Upper lobe of left lung (tissue), 6 donors: Measurements from ENCODE around the gene GPATCH1. TPM values are rescaled to one million over a fixed set of nuclear protein-coding genes. Genes with fewer than 3 reads are reported as not detected.
"Not testable (repeated sequence)": the region's sequence is repeated elsewhere in the genome, so short reads cannot be mapped to it uniquely, and the experiment has no call there.

Experiments used
- ATAC-seq, 2 donors: fragments of 200-7000 bp; cut with Tn5 transposase; one replicate each; pipeline ENCODE4 v1.9.1; 2022; ENCODE audit warnings: mild to moderate bottlenecking in 2 of 2, moderate library complexity in 2 of 2; ENCODE audit not compliant: low FRiP score in 2 of 2
- DNase-seq, 2 donors: peaks; one replicate each; pipeline ENCODE4 v3.0.0-alpha.2; 2019 to 2020
- H3K27ac ChIP-seq, 4 donors: fragments of 200-600 bp; sonication (generic); one replicate each; pipeline ENCODE4 v1.5.1; 2016 to 2019
- H3K27me3 ChIP-seq, 4 donors: fragments of 200-600 bp; sonication (generic); one replicate each; pipeline ENCODE4 v1.5.1; 2017 to 2019
- H3K36me3 ChIP-seq, 4 donors: fragments of 200-600 bp; sonication (generic); one replicate each; pipeline ENCODE4 v1.5.1; 2016 to 2019
- H3K4me1 ChIP-seq, 4 donors: fragments of 200-600 bp; sonication (generic); one replicate each; pipeline ENCODE4 v1.5.1; 2018 to 2019
- H3K4me3 ChIP-seq, 4 donors: fragments of 200-600 bp; sonication (generic); one replicate each; pipeline ENCODE4 v1.5.1; 2017 to 2019; ENCODE audit warnings: mild to moderate bottlenecking in 2 of 4, moderate library complexity in 1 of 4
- H3K9me3 ChIP-seq, 4 donors: fragments of 200-600 bp; sonication (generic); one replicate each; pipeline ENCODE4 v1.5.1; 2018 to 2019
- CTCF ChIP-seq, 6 experiments: fragments of 450-650 bp in 4 of 6; fragments of 200-600 bp in 2 of 6; sonication (generic) in 2 of 6; IDR thresholded peaks; one replicate each; pipeline ENCODE4 v1.5.1; 2016 to 2019; ENCODE audit warnings: antibody characterized with exemption in 6 of 6
- EP300 ChIP-seq, 4 donors: sonication (generic); formaldehyde crosslinking; IDR thresholded peaks; one replicate each; pipeline ENCODE4 v1.5.1; 2017; ENCODE audit warnings: antibody characterized with exemption in 4 of 4, control low read depth in 2 of 4
- POLR2A ChIP-seq, 4 donors: fragments of 450-650 bp; IDR thresholded peaks; one replicate each; pipeline ENCODE4 v1.5.1; 2016 to 2017; ENCODE audit warnings: antibody characterized with exemption in 4 of 4, mild to moderate bottlenecking in 2 of 4
- POLR2AphosphoS5 ChIP-seq, 2 donors: sonication (generic); formaldehyde crosslinking; IDR thresholded peaks; one replicate each; pipeline ENCODE4 v1.5.1; 2017; ENCODE audit warnings: antibody characterized with exemption in 2 of 2
- WGBS, 2 donors: methylation state at CpG; one replicate each; pipeline ENCODE4 v1.1.5; 2017 to 2018; 5-methylcytosine and 5-hydroxymethylcytosine counted together
- total RNA-seq, 6 donors: library from RNA; depleted of rRNA in 4 of 6; stranded (reverse); fragments of >200 nt in 4 of 6; gene quantifications; one replicate each; pipeline versions ENCODE4 v1.1.0 to v1.2.1, GENCODE V29; 2016 to 2021
- donor health status: DM: no; HTN: no; CAD: no; lungs with moderate emphysema.
- donor health status: DM: no; HTN: yes; CAD: no; lungs with severe emphysema.

The GPATCH1 gene
- total RNA-seq, 6 donors from 2014 or later = 4.7 to 11.5 (median 6.8) TPM

DNA sequence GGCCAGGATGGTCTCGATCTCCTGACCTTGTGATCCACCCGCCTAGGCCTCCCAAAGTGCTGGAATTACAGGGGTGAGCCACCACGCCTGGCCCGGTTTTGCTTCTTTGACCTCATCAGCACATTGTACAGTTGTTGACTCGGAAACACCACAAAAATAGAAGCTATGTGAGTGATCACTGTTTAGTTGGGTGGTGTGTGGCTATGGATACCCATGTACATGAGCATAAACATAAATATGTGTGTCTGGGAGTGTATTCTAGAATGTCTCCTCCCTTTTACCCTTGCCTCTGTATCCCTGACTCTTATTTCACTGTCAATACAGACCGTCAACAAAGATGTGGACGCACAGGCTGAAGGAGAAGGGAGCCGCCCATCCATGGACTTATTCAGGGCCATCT is 36.5 kb downstream of the GPATCH1 start:
- ATAC-seq (no peak), DNase-seq (no peak)
- TF ChIP-seq POLR2A (IDR thresholded peaks at IDR 0.05) (no peak), EP300 (IDR thresholded peaks at IDR 0.05) (no peak), CTCF (IDR thresholded peaks at IDR 0.05) (no peak), POLR2AphosphoS5 (IDR thresholded peaks at IDR 0.05) (no peak)
- Histone ChIP-seq H3K27ac (no peak overlapping the region), H3K27me3 (no peaks in the 10 kb centered on the region), H3K4me1 (no peaks in the 10 kb centered on the region), H3K4me3 (no peak overlapping the region), H3K9me3 (no peaks in the 10 kb centered on the region), H3K36me3 (peaks cover 6 to 77% (median 55%) of the 10 kb centered on the region in 4 donors)
- 95 to 99% methylated on average over 7 to 8 of the region's 8 CpGs for WGBS, 2 donors

GRCh38 chr19:33118643-33119042 is 37.7 kb downstream of the GPATCH1 start:
- Histone ChIP-seq H3K9me3 (no peaks in the 10 kb centered on the region), H3K4me3 (no peak overlapping the region), H3K27ac (no peak overlapping the region), H3K27me3 (no peaks in the 10 kb centered on the region), H3K36me3 (peaks cover 6 to 73% (median 48%) of the 10 kb centered on the region in 4 donors), H3K4me1 (no peaks in the 10 kb centered on the region)
- DNase-seq = no peak
- ATAC-seq = peak in 1 of 2 donors; percentile 30
- TF ChIP-seq EP300 (IDR thresholded peaks at IDR 0.05) = no peak
- no peak for TF ChIP-seq CTCF (IDR thresholded peaks at IDR 0.05)
- TF ChIP-seq POLR2A (IDR thresholded peaks at IDR 0.05) = no peak
- TF ChIP-seq POLR2AphosphoS5 (IDR thresholded peaks at IDR 0.05) = no peak
- WGBS, 2 donors = 97 to 98% methylated on average over 10 of the region's 10 CpGs

DNA sequence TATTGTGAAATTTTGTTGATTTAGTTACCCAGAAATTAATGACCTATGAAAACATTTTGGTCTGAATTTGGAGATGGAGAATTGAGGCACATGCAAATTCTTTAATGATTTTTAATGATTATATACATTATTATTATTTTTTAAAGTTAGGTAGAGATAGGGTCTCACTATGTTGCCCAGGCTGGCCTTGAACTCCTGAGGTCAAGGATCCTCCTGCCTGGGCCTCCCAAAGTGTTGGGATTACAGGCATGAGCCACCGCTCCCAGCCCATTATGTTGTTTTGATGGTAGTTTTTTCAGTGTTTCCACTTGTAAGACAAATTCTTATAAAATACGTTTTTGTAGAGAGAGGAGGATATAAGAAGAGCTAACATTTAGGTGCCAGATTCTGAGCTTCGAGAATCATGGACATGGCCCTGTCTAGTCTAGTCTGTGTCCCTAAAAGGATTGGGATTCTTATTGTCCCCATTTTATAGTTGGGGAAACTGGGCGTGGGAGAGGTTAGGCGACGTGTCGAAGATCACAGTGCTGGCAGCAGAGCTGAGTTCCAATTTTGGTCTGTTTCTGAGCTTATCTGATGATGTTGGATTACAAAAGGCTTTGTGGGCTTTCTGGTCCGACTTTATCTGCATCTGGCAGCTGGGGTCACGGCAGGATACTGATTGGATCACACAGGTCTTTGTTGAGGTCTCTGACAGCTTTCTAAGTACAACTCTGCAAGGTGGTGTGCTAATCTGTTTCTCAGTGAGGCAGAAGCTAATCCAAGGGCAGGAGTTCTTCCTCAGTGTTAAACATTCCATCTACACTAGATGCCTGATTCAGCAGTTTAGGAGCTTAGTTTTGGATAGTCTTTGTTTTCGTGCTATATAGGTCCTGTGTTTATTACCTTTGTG is 43.5 kb downstream of the GPATCH1 start:
- no peak for ATAC-seq
- H3K36me3 ChIP-seq = peaks cover 0 to 66% (median 37%) of the 10 kb centered on the region in 4 donors
- peaks cover 0 to 3% (median 0%) of the 10 kb centered on the region in 4 donors for H3K4me1 ChIP-seq
- H3K4me3 ChIP-seq = no peak overlapping the region
- WGBS, 2 donors = 72 to 78% methylated on average over 10 of the region's 10 CpGs
- no peak for DNase-seq
- H3K27ac ChIP-seq = no peak overlapping the region
- H3K27me3 ChIP-seq = no peaks in the 10 kb centered on the region
- TF ChIP-seq CTCF (IDR thresholded peaks at IDR 0.05) (no peak), EP300 (IDR thresholded peaks at IDR 0.05) (no peak), POLR2A (IDR thresholded peaks at IDR 0.05) (no peak), POLR2AphosphoS5 (IDR thresholded peaks at IDR 0.05) (no peak)
- H3K9me3 ChIP-seq = no peaks in the 10 kb centered on the region

- Histone ChIP-seq H3K27me3 (no peaks in the 10 kb centered on the region), H3K4me1 (peaks cover 0 to 3% (median 0%) of the 10 kb centered on the region in 4 donors), H3K4me3 (no peak overlapping the region), H3K9me3 (no peaks in the 10 kb centered on the region), H3K36me3 (peaks cover 5 to 79% (median 49%) of the 10 kb centered on the region in 4 donors), H3K27ac (no peak overlapping the region)
- 40 to 43% methylated on average over 12 of the region's 12 CpGs for WGBS, 2 donors
- TF ChIP-seq POLR2A (IDR thresholded peaks at IDR 0.05) = no peak
- TF ChIP-seq CTCF (IDR thresholded peaks at IDR 0.05) = peak; percentile 55 to 79 (median 70)
- no peak for TF ChIP-seq POLR2AphosphoS5 (IDR thresholded peaks at IDR 0.05)
- no peak for TF ChIP-seq EP300 (IDR thresholded peaks at IDR 0.05)
- ATAC-seq (peak in 1 of 2 donors; percentile 89), DNase-seq (peak in 1 of 2 donors; percentile 56)
Observed at GRCh38 chr19:33125929-33126388, 45.0 kb downstream of the GPATCH1 start.

DNA sequence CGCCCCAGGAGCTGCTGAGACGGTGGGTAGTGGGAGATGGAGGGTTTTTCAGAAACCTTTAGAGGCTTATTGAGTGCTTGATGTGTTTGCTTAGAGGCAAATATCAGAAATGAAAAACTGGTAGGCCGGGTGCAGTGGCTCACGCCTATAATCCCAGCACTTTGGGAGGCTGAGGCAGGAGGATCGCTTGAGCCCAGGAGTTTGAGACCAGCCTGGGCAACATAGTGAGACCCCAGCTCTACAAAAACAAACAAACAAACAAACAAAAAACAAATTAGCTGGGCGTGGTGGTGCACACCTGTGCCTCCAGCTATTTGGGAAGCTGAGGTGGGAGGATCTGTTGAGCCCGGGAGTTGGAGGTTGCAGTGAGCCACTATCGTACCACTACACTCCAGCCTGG is 45.7 kb downstream of the GPATCH1 start:
- H3K36me3 ChIP-seq = peaks cover 5 to 79% (median 47%) of the 10 kb centered on the region in 4 donors
- H3K4me1 ChIP-seq, H3K27ac ChIP-seq, H3K4me3 ChIP-seq, ATAC-seq, DNase-seq, H3K9me3 ChIP-seq, H3K27me3 ChIP-seq: not testable (repeated sequence)
- WGBS, 2 donors = 89 to 94% methylated on average over 8 of the region's 8 CpGs
